ENCODE data around the gene TBC1D7. TPM values are rescaled to one million over a fixed set of nuclear protein-coding genes. Genes with fewer than 3 reads are reported as not detected.

TBC1D7 gene
- polyA plus RNA-seq (ENCODE audit: low read depth in 6 of 6) = 10 to 100 TPM; 21.9 to 50.4 (median 26.7) TPM

DNA sequence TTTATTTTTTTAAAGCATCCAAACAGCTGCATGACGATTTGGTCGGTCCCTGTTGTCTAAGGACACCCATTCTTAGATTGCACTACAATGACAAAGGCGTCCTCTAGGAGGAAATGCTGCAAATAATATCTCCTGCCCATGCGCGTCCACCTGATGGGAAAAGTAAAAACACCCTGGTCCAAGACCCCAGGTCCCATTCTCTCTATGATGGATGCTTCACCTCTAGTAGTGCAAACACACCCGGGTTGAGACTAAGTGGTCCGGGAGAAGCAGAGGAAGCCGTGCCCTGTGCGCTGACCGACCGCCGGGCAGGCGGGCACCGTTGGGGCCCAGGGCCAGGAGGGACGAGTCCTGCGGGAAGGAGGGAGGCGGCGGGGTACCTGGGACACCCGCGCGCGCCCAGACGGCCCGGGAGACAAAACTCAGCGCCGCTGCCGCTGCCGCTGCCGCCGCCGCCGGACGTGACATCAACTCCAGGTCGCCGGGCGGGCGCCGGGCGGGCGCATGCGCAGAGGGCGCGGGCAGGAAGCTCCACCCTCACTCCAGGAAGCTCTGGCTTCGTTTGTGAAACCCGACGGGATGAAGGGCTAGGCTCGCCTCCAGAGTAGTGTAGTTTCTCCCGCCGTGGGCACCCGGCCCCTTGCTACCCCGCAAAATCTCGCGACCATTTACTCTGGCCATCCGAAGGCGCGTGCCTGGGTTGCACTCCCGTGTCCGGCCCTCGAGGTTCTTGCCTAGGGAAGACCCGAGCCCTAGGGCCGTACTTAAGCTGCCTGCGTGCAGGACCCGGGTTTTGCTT, at the start of gene TBC1D7:
Gene TBC1D7 (minus strand): TSS at position 462 of the 799 bp plus-strand sequence. CDS start 1,639 bp downstream, outside the sequence.
- peak within 1 kb of the TSS; percentile 92 to 99 (median 96) for H3K27ac Mint-ChIP-seq
- peaks cover 8 to 11% of the 10 kb centered on the region in 2 donors for H3K36me3 Mint-ChIP-seq
- no peaks in the 10 kb centered on the region for H3K27me3 Mint-ChIP-seq
- no peaks in the 10 kb centered on the region for H3K9me3 Mint-ChIP-seq
- ATAC-seq (ENCODE audit: low read depth in 2 of 2) = peak; percentile 86 to 88
- DNase-seq = peak; percentile 95
- H3K4me3 Mint-ChIP-seq = peak within 1 kb of the TSS; percentile 88 to 99 (median 96)
- peaks cover 4 to 33% (median 11%) of the 10 kb centered on the region in 3 donors for H3K4me1 Mint-ChIP-seq

DNA sequence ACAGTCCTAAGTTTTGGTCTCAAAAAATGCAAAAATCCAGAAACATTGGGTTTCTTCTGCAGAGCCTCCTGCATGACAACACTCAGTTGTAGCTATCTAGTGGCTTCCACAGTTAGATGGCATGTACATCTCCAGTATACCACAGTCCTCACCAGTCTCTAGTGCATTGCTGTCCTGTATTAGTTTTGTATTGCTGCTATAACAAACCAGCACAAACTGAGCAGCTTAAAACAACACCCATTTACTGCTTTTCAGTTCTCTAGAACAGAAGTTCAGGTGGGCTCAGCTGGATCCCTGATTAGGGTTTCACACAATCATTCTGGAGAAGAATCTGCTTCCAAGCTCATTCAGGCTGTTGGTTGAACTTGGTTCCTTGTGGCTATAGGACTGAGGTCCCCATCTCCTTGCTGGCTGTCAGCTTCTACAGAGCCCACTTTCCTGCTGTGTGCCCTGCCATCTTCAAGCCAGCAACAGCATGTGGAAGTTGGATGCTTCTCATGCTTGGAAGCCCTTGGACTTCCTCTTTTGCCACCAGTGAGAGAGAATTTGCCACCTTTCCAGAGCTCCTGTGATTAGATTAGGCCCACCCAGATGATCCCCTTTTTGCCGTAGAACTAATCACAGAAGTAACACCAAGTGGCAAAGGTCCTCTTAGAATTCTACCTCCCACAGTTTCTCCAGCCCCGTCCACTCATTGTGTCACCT, 48.9 kb upstream of the TBC1D7 start:
- H3K4me1 Mint-ChIP-seq = peaks cover 50 to 63% (median 59%) of the 10 kb centered on the region in 3 donors
- peak overlapping the region in 3 of 8 donors; percentile 5 to 67 (median 22) for H3K4me3 Mint-ChIP-seq
- peaks cover 0 to 1% (median 0%) of the 10 kb centered on the region in 7 donors for H3K9me3 Mint-ChIP-seq
- ATAC-seq (ENCODE audit: low read depth in 2 of 2) (peak; percentile 62 to 70), DNase-seq (no peak)
- H3K27me3 Mint-ChIP-seq = no peaks in the 10 kb centered on the region
- H3K36me3 Mint-ChIP-seq = no peaks in the 10 kb centered on the region
- peak overlapping the region in 5 of 6 donors; percentile 11 to 75 (median 51) for H3K27ac Mint-ChIP-seq

DNA sequence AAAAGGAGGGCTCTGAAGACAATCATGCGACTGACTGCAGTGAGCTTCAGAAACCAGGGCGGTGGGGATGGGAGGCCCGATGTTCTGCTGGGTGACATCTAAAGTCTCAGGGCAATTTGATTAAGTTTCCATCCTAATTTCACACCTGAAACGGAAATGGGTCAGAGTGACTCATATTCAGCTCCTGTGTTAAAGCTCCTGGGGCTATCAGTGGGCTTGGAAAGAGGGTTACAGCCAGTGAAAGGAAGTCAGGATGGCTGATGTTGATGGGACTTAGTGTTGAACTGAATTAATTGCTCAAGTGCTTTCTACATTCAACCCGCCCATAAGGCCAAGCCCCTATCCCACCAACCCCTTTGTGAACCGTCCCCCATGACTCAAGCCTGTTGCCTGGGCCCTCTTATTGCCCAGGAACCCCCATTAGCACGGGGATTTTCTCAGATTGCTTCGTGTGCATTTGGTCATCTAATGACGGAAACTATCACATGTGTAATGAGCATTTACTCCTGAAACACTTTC, 47.1 kb upstream of the TBC1D7 start:
- no peak overlapping the region for H3K27ac Mint-ChIP-seq
- H3K4me3 Mint-ChIP-seq = peak overlapping the region in 1 of 8 donors; percentile 20
- no peak for ATAC-seq (ENCODE audit: low read depth in 2 of 2)
- no peaks in the 10 kb centered on the region for H3K9me3 Mint-ChIP-seq
- H3K27me3 Mint-ChIP-seq = no peaks in the 10 kb centered on the region
- no peak for DNase-seq
- no peaks in the 10 kb centered on the region for H3K36me3 Mint-ChIP-seq
- H3K4me1 Mint-ChIP-seq = peaks cover 43 to 47% (median 47%) of the 10 kb centered on the region in 3 donors

DNA sequence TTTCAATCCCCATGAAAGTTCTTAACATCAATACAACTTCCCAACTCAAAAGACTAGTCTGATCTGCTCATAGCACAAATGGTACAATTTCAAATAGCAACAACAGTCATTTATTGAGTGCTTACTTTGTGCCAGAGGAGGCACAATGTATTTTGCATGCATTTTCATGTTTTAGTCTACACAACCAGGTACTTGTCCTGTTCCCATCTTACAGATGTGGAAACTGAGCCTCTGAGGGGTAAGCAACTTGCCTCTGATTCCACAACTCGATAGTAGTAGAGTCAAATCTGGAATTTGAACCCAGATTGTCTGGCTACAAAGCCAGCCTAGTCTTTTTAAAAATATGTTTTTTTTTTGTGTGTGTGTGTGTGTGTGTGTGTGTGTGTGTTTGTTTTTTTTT, 45.6 kb upstream of the TBC1D7 start:
- DNase-seq (no peak), ATAC-seq (ENCODE audit: low read depth in 2 of 2) (no peak)
- peaks cover 37 to 40% (median 39%) of the 10 kb centered on the region in 3 donors for H3K4me1 Mint-ChIP-seq
- no peak overlapping the region for H3K4me3 Mint-ChIP-seq
- peak overlapping the region in 2 of 6 donors; percentile 1 to 96 for H3K27ac Mint-ChIP-seq
- no peaks in the 10 kb centered on the region for H3K9me3 Mint-ChIP-seq
- H3K27me3 Mint-ChIP-seq = no peaks in the 10 kb centered on the region
- no peaks in the 10 kb centered on the region for H3K36me3 Mint-ChIP-seq

DNA sequence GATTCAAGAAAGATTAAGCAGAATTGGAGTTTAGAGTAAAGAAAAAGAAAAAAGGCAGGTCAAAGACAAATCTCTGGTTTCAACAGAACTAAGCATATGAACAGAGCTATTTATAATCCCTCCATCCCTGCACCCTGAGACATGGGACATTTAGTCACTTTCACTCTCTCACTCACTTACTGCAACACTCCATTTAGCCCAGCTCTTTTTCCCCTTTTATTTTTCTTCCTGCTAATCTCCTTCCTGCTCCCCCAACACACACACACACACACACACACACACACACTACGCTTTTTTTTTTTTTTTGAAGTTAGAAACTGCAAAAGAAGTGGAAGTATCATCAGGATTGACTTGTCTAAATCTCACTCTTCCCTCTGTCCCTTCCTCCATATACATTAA, 45.1 kb upstream of the TBC1D7 start:
- Mint-ChIP-seq H3K36me3 (no peaks in the 10 kb centered on the region), H3K9me3 (no peaks in the 10 kb centered on the region), H3K27me3 (no peaks in the 10 kb centered on the region), H3K27ac (peak overlapping the region in 4 of 6 donors; percentile 1 to 96 (median 19)), H3K4me3 (no peak overlapping the region), H3K4me1 (peaks cover 37 to 39% (median 38%) of the 10 kb centered on the region in 3 donors)
- DNase-seq = no peak
- ATAC-seq (ENCODE audit: low read depth in 2 of 2) = no peak

DNA sequence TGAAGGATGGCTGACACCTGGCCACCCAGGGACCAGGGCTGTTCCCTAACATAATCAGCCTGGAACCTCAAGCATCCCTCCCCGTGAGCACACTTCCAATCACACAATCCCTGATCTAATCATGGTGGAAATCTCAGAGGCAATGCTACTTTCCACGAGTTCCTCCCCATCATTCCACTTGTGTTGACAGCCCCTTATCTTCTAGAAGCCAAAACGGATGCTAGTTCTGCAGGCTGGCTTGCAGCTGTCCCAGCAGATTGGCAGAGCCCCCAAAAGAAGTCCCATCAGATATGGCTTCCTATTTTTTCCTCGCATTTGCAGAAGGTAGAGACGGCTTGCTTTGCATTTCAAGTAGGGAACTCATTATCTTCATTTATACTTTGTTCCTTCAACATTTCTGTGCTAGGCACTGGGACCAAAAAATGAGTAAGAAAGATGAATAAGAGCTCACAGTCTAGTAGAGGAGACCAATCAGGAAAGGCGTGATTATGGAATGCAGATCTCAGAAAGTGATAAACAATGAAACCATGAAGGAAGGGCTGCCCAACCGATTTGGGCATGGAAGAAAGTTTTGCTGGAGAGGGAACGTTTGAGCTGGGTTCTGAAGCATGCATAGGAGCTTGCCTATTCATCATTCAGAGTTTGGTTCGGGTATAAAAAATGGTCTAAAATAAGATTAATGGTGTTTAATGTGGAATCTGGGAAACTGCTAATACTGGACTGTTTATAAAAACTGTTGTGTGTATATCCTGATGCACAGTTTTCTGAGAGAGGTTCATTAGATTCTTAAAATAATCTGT, 44.6 kb upstream of the TBC1D7 start:
- ATAC-seq (ENCODE audit: low read depth in 2 of 2) (no peak), DNase-seq (no peak)
- Mint-ChIP-seq H3K27me3 (no peaks in the 10 kb centered on the region), H3K36me3 (no peaks in the 10 kb centered on the region), H3K4me3 (no peak overlapping the region), H3K4me1 (peaks cover 31 to 37% (median 35%) of the 10 kb centered on the region in 3 donors), H3K27ac (peak overlapping the region in 4 of 6 donors; percentile 27 to 96 (median 46)), H3K9me3 (no peaks in the 10 kb centered on the region)

DNA sequence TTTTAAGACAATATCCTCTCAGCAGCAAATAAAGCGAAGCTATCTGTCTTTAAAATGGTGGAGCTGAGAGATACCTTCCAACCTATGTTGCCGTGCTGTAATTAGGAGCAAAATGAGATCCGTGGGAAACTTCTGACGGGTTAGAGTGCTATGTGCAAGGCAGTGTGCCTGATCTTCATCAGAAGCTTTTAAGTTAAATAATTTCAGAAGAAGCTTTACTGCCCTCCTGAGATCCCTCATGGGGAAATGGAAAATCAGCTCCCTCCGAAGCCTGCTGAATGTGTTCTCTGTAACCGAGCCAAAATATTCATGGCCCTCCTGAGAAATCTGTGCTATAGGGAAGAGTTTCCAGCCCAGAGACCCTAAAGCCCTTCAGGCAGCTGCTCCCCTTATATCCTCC, 43.7 kb upstream of the TBC1D7 start:
- peaks cover 23 to 37% (median 31%) of the 10 kb centered on the region in 3 donors for H3K4me1 Mint-ChIP-seq
- no peaks in the 10 kb centered on the region for H3K36me3 Mint-ChIP-seq
- ATAC-seq (ENCODE audit: low read depth in 2 of 2) = no peak
- H3K9me3 Mint-ChIP-seq = no peaks in the 10 kb centered on the region
- no peaks in the 10 kb centered on the region for H3K27me3 Mint-ChIP-seq
- peak overlapping the region in 1 of 6 donors; percentile 5 for H3K27ac Mint-ChIP-seq
- no peak overlapping the region for H3K4me3 Mint-ChIP-seq
- no peak for DNase-seq

DNA sequence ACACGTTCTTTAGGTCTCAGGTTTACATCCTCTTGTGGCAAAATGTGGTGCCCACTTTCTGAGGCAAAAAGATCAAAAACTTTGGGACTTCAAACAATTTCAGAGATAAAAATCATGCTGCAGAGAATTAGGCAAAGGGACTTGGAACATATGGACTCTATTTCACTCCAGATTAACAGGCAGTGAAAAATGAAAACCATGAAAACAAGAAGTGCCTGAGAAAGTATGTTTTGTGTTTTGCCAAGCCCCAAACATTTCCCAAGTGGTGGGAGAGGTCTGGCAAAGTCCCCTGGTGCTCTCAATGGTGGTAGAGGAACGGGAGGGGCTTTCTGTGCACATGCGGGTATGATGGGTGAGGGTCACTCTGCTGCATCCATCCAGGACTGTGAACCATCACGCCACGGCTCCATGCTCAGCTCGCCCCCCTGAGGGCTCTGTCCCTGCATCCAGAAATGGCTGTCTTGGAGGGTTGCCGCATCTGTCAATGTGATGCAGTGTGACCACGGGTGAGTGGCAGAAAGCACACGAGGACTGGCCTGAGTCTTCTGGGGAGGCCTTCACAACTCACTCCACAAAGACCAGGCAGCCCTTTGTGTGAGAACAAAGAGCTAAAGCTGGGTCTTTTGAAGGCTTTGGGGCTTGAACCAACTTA, 43.2 kb upstream of the TBC1D7 start:
- peaks cover 23 to 37% (median 27%) of the 10 kb centered on the region in 3 donors for H3K4me1 Mint-ChIP-seq
- no peaks in the 10 kb centered on the region for H3K36me3 Mint-ChIP-seq
- no peak for ATAC-seq (ENCODE audit: low read depth in 2 of 2)
- peak overlapping the region in 1 of 6 donors; percentile 63 for H3K27ac Mint-ChIP-seq
- DNase-seq = no peak
- H3K9me3 Mint-ChIP-seq = no peaks in the 10 kb centered on the region
- no peaks in the 10 kb centered on the region for H3K27me3 Mint-ChIP-seq
- no peak overlapping the region for H3K4me3 Mint-ChIP-seq

DNA sequence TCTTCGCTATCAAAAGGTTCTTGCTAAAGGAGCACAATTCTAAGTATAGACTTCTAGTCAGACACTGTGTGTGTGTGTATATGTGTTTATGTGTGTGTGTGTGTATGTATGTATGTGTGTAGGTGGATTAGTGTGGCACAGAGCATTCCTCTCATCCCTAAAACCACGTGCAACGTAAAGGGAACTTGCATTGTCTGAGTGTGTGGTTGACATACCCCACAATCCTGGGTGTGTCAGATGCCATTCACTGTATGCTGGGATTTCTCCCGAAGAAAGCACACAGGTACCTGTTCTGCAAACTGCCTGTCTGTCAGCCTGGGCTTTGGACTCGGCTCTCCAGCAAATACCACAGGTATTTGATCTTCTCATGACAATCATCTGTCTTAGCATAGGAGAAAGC, 42.3 kb upstream of the TBC1D7 start:
- no peaks in the 10 kb centered on the region for H3K27me3 Mint-ChIP-seq
- H3K4me1 Mint-ChIP-seq = peaks cover 19 to 37% (median 23%) of the 10 kb centered on the region in 3 donors
- peak overlapping the region in 1 of 6 donors; percentile 26 for H3K27ac Mint-ChIP-seq
- H3K36me3 Mint-ChIP-seq = no peaks in the 10 kb centered on the region
- DNase-seq (no peak), ATAC-seq (ENCODE audit: low read depth in 2 of 2) (no peak)
- H3K4me3 Mint-ChIP-seq = no peak overlapping the region
- no peaks in the 10 kb centered on the region for H3K9me3 Mint-ChIP-seq

DNA sequence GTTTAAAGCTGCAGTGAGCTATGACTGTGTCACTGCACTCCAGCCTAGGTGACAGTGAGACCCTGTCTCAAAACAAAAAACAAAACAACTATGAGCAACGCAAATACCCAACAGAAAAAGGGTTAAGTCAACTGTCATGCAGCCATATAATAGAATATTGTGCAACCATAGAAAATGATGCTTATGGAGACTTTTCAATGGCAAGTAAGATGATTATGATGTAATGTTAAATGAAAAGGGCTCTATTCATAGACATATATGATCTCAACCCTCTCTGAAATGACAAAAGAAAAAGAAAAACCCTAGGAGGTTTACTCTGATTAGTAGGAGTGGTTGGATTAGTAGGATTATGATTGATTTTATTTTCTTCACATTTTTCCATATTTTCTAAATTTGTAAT, 41.3 kb upstream of the TBC1D7 start:
- H3K27me3 Mint-ChIP-seq = no peaks in the 10 kb centered on the region
- no peak for ATAC-seq (ENCODE audit: low read depth in 2 of 2)
- H3K27ac Mint-ChIP-seq = no peak overlapping the region
- no peaks in the 10 kb centered on the region for H3K36me3 Mint-ChIP-seq
- H3K9me3 Mint-ChIP-seq = no peaks in the 10 kb centered on the region
- H3K4me3 Mint-ChIP-seq = no peak overlapping the region
- no peak for DNase-seq
- peaks cover 21 to 40% (median 21%) of the 10 kb centered on the region in 3 donors for H3K4me1 Mint-ChIP-seq

DNA sequence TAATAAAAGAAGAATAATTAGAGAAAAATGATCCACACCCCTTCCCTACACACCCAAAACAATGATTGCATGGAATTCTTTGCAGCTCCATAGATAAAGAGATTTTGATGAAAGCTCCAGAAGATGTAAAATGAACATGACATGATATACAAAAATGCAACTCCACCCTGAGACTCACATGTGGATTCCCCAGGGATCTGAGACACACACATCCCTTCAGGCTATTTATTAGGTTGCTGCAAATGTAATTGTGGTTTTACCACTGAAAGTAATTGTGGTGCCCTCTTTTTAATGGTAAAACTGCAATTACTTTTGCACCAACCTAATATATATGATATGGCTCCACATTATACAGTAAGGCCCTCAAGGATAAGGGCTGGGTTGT, 40.4 kb upstream of the TBC1D7 start:
- H3K27me3 Mint-ChIP-seq = no peaks in the 10 kb centered on the region
- no peak overlapping the region for H3K27ac Mint-ChIP-seq
- DNase-seq = no peak
- no peak for ATAC-seq (ENCODE audit: low read depth in 2 of 2)
- H3K4me3 Mint-ChIP-seq = no peak overlapping the region
- H3K36me3 Mint-ChIP-seq = no peaks in the 10 kb centered on the region
- H3K4me1 Mint-ChIP-seq = peaks cover 26 to 46% (median 29%) of the 10 kb centered on the region in 3 donors
- H3K9me3 Mint-ChIP-seq = no peaks in the 10 kb centered on the region

DNA sequence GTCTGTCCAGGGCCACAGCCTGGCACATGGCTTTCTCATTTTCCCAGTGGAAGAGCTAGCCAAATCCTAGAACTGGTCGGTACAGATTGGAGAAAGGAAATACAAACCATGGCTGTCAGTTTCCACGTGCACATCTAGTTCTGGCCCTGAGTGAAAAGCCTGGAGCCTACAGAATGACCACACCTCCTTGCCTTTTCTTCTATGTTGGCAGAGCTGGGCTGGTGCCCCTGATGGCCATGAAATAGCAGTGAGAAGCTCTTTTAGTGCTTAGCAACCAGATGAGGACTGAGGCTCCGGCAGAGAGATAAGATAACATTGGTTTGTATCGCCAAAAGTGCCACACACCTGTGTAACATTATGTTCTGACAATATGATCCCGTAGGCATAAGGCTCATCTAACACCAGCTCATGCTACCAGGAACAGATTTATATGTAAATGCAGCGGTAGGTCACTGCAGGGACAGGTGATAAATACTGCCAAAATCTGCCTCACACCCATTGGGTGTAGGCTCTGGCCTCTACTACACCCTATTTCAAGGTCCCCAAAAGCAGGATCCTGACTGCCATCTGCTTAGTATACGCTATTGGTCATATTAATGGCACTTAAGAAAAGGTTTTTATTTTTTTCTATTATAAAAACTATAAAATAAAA, 39.9 kb upstream of the TBC1D7 start:
- no peak for DNase-seq
- no peaks in the 10 kb centered on the region for H3K27me3 Mint-ChIP-seq
- no peaks in the 10 kb centered on the region for H3K9me3 Mint-ChIP-seq
- H3K4me1 Mint-ChIP-seq = peaks cover 26 to 47% (median 33%) of the 10 kb centered on the region in 3 donors
- no peak overlapping the region for H3K4me3 Mint-ChIP-seq
- peak overlapping the region in 1 of 6 donors; percentile 84 for H3K27ac Mint-ChIP-seq
- no peak for ATAC-seq (ENCODE audit: low read depth in 2 of 2)
- H3K36me3 Mint-ChIP-seq = no peaks in the 10 kb centered on the region
